Measurements from ENCODE around the gene CYP2A6. TPM values are rescaled to one million over a fixed set of nuclear protein-coding genes. Genes with fewer than 3 reads are reported as not detected.

Gene CYP2A6
- polyA plus RNA-seq, 1 of the 3 experiments (the other 2 are of a cell fraction): not detected

DNA sequence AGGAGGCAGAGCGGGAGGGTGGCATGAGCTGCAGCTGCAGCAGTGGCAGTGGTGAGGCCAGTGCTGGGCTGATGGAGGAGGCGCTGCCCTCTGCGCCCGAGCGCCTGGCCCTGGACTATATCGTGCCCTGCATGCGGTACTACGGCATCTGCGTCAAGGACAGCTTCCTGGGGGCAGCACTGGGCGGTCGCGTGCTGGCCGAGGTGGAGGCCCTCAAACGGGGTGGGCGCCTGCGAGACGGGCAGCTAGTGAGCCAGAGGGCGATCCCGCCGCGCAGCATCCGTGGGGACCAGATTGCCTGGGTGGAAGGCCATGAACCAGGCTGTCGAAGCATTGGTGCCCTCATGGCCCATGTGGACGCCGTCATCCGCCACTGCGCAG, 49.3 kb downstream of the CYP2A6 start:
- 89% methylated on average over 22 of the region's 27 CpGs for WGBS (ENCODE audit: low lambda C conversion rate)
- H3K27me3 ChIP-seq (ENCODE audit: insufficient read depth): no peaks in the 10 kb centered on the region
- H2AFZ ChIP-seq (ENCODE audit: low read depth): no peak overlapping the region
- no peak overlapping the region; the same call in 1 of the 2 replicates for H3K9ac ChIP-seq
- peaks cover 64% of the 10 kb centered on the region for H4K20me1 ChIP-seq (ENCODE audit: insufficient read depth)
- CTCF ChIA-PET: interaction anchor here (0.9 to 1.3 kb wide), 3 partner anchors 9 to 138 kb away, joined by 3 to 4 read pairs (median 3); no protein-coding TSS in a partner anchor
- peaks cover 36 to 63% of the 10 kb centered on the region in 2 experiments; a peak in 2 of 4 replicates for H3K4me1 ChIP-seq (ENCODE audit: control insufficient read depth in 1 of 2, insufficient read depth in 2 of 2, low read depth in 1 of 2, low read length in 1 of 2)
- peak overlapping the region; percentile 71 to 80 for H3K4me3 ChIP-seq (ENCODE audit: low read depth in 2 of 2, low read length in 1 of 2)
- H3K36me3 ChIP-seq (replicated peaks in 1 of 2; ENCODE audit: control insufficient read depth in 1 of 2, insufficient read depth in 2 of 2, low read length in 1 of 2): peaks cover 21 to 33% of the 10 kb centered on the region in 2 experiments
- H3F3A ChIP-seq (replicated peaks; ENCODE audit: insufficient read depth): peaks cover 15% of the 10 kb centered on the region
- H3K79me2 ChIP-seq (ENCODE audit: insufficient read depth): peaks cover 69% of the 10 kb centered on the region
- peak overlapping the region; percentile 98 for H3K4me2 ChIP-seq
- H3K27ac ChIP-seq (ENCODE audit: low read depth in 2 of 2, low read length in 1 of 2): no peak overlapping the region
- no peaks in the 10 kb centered on the region for H3K9me3 ChIP-seq
- POLR2A ChIA-PET: interaction anchor here (0.9 kb wide), 1 partner anchor 23 kb away, joined by 4 read pairs; the partner anchor contains the start of gene RAB4B
- no peak for TF ChIP-seq TEAD4 (IDR thresholded peaks at IDR 0.05; ENCODE audit: borderline replicate concordance, insufficient read depth)
- TF ChIP-seq, protein P1, sequence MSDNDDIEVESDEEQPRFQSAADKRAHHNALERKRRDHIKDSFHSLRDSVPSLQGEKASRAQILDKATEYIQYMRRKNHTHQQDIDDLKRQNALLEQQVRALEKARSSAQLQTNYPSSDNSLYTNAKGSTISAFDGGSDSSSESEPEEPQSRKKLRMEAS (IDR thresholded peaks at IDR 0.05; ENCODE audit: low read depth): no peak
- no peak for TF ChIP-seq YY1 (IDR thresholded peaks at IDR 0.05; ENCODE audit: low read depth)
- TF ChIP-seq, protein P2, sequence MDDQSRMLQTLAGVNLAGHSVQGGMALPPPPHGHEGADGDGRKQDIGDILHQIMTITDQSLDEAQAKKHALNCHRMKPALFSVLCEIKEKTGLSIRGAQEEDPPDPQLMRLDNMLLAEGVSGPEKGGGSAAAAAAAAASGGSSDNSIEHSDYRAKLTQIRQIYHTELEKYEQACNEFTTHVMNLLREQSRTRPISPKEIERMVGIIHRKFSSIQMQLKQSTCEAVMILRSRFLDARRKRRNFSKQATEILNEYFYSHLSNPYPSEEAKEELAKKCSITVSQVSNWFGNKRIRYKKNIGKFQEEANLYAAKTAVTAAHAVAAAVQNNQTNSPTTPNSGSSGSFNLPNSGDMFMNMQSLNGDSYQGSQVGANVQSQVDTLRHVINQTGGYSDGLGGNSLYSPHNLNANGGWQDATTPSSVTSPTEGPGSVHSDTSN (IDR thresholded peaks at IDR 0.05): no peak
- TF ChIP-seq, protein P3, sequence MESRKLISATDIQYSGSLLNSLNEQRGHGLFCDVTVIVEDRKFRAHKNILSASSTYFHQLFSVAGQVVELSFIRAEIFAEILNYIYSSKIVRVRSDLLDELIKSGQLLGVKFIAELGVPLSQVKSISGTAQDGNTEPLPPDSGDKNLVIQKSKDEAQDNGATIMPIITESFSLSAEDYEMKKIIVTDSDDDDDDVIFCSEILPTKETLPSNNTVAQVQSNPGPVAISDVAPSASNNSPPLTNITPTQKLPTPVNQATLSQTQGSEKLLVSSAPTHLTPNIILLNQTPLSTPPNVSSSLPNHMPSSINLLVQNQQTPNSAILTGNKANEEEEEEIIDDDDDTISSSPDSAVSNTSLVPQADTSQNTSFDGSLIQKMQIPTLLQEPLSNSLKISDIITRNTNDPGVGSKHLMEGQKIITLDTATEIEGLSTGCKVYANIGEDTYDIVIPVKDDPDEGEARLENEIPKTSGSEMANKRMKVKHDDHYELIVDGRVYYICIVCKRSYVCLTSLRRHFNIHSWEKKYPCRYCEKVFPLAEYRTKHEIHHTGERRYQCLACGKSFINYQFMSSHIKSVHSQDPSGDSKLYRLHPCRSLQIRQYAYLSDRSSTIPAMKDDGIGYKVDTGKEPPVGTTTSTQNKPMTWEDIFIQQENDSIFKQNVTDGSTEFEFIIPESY (IDR thresholded peaks at IDR 0.05; ENCODE audit: borderline replicate concordance, low read depth): no peak
- no peak for TF ChIP-seq NFIC (IDR thresholded peaks at IDR 0.05; ENCODE audit: borderline replicate concordance)
- TF ChIP-seq, protein P4, sequence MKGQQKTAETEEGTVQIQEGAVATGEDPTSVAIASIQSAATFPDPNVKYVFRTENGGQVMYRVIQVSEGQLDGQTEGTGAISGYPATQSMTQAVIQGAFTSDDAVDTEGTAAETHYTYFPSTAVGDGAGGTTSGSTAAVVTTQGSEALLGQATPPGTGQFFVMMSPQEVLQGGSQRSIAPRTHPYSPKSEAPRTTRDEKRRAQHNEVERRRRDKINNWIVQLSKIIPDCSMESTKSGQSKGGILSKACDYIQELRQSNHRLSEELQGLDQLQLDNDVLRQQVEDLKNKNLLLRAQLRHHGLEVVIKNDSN (IDR thresholded peaks at IDR 0.05; ENCODE audit: borderline replicate concordance, low read depth): no peak
- TF ChIP-seq, protein P5, sequence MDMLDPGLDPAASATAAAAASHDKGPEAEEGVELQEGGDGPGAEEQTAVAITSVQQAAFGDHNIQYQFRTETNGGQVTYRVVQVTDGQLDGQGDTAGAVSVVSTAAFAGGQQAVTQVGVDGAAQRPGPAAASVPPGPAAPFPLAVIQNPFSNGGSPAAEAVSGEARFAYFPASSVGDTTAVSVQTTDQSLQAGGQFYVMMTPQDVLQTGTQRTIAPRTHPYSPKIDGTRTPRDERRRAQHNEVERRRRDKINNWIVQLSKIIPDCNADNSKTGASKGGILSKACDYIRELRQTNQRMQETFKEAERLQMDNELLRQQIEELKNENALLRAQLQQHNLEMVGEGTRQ (IDR thresholded peaks at IDR 0.05; ENCODE audit: borderline replicate concordance, low read depth, low read length): no peak
- TF ChIP-seq RXRA (IDR thresholded peaks at IDR 0.05; ENCODE audit: borderline replicate concordance, low read depth): no peak
- TF ChIP-seq FOXJ3 (CRISPR knock-in tag; IDR thresholded peaks at IDR 0.05): no peak
- TF ChIP-seq ELF1 (IDR thresholded peaks at IDR 0.05): no peak
- no peak for TF ChIP-seq FOSL2 (IDR thresholded peaks at IDR 0.05; ENCODE audit: borderline replicate concordance, low read depth)
- TF ChIP-seq, protein P6, sequence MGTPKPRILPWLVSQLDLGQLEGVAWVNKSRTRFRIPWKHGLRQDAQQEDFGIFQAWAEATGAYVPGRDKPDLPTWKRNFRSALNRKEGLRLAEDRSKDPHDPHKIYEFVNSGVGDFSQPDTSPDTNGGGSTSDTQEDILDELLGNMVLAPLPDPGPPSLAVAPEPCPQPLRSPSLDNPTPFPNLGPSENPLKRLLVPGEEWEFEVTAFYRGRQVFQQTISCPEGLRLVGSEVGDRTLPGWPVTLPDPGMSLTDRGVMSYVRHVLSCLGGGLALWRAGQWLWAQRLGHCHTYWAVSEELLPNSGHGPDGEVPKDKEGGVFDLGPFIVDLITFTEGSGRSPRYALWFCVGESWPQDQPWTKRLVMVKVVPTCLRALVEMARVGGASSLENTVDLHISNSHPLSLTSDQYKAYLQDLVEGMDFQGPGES (IDR thresholded peaks at IDR 0.05; ENCODE audit: low read depth, low read length): no peak
- TF ChIP-seq, protein P7, sequence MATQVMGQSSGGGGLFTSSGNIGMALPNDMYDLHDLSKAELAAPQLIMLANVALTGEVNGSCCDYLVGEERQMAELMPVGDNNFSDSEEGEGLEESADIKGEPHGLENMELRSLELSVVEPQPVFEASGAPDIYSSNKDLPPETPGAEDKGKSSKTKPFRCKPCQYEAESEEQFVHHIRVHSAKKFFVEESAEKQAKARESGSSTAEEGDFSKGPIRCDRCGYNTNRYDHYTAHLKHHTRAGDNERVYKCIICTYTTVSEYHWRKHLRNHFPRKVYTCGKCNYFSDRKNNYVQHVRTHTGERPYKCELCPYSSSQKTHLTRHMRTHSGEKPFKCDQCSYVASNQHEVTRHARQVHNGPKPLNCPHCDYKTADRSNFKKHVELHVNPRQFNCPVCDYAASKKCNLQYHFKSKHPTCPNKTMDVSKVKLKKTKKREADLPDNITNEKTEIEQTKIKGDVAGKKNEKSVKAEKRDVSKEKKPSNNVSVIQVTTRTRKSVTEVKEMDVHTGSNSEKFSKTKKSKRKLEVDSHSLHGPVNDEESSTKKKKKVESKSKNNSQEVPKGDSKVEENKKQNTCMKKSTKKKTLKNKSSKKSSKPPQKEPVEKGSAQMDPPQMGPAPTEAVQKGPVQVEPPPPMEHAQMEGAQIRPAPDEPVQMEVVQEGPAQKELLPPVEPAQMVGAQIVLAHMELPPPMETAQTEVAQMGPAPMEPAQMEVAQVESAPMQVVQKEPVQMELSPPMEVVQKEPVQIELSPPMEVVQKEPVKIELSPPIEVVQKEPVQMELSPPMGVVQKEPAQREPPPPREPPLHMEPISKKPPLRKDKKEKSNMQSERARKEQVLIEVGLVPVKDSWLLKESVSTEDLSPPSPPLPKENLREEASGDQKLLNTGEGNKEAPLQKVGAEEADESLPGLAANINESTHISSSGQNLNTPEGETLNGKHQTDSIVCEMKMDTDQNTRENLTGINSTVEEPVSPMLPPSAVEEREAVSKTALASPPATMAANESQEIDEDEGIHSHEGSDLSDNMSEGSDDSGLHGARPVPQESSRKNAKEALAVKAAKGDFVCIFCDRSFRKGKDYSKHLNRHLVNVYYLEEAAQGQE (IDR thresholded peaks at IDR 0.05; ENCODE audit: low read depth, low read length): no peak
- TF ChIP-seq POLR2AphosphoS5 (IDR thresholded peaks at IDR 0.05; ENCODE audit: low read depth, low read length): no peak
- TF ChIP-seq GATA2 (CRISPR knock-in tag; IDR thresholded peaks at IDR 0.05): no peak
- TF ChIP-seq, protein P8, sequence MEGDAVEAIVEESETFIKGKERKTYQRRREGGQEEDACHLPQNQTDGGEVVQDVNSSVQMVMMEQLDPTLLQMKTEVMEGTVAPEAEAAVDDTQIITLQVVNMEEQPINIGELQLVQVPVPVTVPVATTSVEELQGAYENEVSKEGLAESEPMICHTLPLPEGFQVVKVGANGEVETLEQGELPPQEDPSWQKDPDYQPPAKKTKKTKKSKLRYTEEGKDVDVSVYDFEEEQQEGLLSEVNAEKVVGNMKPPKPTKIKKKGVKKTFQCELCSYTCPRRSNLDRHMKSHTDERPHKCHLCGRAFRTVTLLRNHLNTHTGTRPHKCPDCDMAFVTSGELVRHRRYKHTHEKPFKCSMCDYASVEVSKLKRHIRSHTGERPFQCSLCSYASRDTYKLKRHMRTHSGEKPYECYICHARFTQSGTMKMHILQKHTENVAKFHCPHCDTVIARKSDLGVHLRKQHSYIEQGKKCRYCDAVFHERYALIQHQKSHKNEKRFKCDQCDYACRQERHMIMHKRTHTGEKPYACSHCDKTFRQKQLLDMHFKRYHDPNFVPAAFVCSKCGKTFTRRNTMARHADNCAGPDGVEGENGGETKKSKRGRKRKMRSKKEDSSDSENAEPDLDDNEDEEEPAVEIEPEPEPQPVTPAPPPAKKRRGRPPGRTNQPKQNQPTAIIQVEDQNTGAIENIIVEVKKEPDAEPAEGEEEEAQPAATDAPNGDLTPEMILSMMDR (IDR thresholded peaks at IDR 0.05): no peak
- DNase-seq: no peak
- no peaks in the 10 kb centered on the region for H3K9me2 ChIP-seq

Data from SK-N-SH (cell line).